Hematopoietic multipotent progenitor cell treated with erythropoietin and hydrocortisone succinate and interleukin-3 and kit ligand, for 8 days (in vitro differentiated cells): ENCODE measurements around the gene ITPK1.
"Not testable (repeated sequence)": the region's sequence is repeated elsewhere in the genome, so short reads cannot be mapped to it uniquely, and the experiment has no call there.

Experiments used
- DNase-seq: peaks from one replicate; pipeline ENCODE4 v3.0.0-alpha.2; 2015

The ITPK1 gene

DNA sequence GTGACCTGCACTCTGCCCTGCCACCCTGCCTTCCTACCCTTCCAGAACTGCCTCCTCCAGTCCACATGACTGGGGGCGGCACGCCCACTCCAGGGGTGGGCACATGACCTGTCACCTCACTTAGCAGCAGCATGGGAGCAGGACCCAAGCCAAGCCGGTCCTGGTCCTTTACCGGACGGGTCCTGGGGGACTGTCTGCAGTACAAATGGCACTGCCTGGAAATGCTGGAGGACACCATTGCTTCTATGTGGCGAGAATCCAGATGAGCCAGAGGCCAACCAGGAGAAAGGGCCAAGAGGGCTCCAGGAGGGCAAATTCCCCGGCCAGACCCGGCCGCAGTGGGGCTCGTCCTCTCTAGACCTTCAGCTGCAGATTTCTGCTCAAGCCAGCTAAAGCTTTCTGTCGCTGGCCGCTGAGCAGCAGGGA lies 33.1 kb downstream of the ITPK1 start:
- no peak for DNase-seq

DNA sequence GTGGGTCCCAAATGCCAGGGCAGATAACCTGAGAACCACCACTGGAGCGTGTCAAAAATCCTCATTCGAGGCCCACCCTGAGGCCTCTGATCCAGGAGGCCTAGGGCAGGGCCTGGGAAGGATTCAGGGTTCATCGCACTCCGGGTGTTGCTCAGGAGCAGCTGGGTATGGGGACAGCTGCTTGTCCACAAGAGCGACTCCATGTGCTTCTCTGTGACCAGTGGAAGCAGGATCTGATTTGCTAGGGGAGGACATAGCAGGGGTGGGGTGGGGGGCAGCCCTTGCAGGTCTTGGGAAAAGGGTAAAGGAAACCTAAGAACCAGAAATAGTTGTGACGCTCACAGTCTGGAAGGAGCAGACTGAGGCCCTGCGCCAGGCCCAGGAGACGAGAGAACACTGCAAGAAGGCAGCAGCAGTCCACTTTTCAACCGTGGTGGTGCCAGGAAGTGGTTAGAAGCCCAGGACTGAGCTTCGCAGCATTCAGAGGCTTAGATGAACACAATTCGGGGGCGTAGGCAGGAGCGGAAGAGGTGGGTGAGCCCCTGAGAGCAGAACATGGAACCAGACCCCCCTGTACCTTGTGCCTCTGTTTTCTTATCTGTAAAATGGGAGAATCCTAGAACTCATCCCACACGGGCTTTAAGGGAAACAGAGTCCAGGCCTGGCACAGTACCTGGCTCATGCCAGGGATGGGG lies 33.7 kb downstream of the ITPK1 start:
- DNase-seq, result no peak

DNA sequence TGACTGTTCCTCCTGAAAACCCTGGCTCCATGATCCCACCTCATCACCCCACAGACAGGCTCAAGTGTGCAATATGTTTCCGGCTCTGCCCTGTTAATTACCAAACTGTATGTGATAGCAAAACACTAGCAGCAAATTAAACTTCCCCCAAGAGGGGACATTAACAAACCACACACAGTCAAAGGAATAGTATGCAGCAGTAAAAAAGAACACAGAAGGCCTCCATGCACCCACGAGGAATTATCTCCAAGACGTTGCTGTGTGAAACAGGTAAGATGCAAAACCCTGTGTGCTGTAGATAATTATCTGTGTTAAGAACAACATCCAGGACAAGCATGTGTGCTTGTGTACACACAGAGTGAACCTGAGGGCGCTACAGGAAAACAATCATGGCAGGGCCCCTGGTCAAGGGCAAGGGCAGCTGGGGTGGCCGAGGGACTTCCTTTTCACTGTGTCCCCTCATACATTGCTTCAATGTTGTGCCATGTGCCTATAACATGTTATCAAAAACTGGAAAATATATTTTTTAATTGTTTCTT lies 35.8 kb downstream of the ITPK1 start:
- DNase-seq, result no peak

GRCh38 chr14:93079321-93079720 lies 36.4 kb downstream of the ITPK1 start:
- no peak for DNase-seq

GRCh38 chr14:93078870-93079269 lies 36.9 kb downstream of the ITPK1 start:
- DNase-seq, result no peak

- no peak for DNase-seq
These were observed 39.0 kb downstream of the ITPK1 start for GRCh38 chr14:93076755-93077154.

GRCh38 chr14:93075891-93076290 lies 39.8 kb downstream of the ITPK1 start:
- no peak for DNase-seq

DNA sequence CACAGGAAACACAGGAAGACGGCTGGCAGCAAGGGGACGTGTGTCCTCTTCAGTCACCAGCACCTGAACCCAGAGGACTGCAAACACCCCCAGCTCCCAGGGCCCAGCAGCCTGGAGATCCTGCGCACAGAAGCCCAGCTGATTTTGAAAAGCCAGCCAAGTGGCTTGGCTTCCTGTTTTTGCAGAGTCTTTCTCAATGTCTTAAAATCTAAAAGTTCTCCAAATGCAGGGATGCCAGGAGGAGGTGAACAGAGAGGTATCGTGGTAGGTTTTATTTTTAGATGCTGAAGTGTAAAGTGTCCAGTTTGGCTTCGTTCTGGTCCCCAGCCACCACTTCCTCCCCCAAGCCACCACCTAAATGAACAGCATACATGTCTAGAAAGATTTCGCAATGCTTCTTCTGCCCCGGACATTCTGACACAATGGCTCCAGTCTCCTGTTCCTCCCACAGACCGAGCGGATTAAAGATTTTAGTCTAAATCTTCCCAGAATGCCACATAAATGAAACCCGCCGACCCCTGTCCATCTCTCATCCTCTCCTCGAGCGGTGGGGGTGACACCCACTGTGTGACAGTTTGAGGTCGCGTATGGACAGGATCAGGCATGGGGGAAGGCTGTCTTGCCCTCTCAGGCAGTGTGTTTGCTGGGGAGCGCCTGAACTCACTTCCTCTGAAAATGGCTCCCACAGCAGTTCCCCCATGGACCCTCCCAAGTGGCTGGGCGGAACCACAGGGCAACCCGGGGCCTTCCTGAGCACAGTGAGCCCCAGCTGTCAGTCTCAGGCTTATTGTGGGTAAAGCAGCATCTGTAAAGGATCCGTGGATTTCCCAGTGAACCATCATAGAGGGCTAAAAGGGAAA lies 41.6 kb downstream of the ITPK1 start:
- DNase-seq, result no peak

- no peak for DNase-seq
These were observed 42.4 kb downstream of the ITPK1 start for GRCh38 chr14:93073358-93073707.

DNA sequence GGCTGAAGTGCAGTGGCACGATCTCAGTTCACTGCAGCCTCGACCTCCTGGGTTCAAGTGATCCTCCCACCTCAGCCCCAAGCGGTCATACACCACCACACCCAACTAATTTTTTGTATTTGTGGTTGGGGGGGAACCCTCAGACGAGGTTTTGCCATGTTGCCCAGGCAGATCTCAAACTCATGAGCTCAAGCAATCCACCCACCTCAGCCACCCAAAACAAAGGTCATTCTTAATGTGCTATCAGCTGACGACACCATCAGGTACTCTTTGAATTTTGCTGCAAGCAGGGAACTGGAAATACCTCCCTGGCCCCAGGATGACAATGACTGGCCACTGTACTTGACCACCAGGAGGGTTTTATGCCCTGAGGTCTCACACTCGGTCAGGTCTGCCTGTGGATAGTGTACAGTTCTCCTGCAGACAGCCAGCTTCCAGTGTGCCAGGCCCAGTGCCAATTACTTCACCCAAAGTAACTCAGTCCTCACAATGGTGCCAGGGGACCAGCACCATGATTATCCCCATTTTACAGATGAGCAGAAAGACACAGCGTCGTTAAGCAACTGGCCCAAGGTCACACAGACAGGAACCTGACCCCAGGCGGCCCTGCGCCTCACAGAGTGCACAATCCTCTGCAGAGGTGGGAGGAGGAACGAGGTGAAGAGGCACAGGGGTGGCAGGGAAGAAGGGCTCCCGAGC lies 42.9 kb downstream of the ITPK1 start:
- no peak for DNase-seq

DNA sequence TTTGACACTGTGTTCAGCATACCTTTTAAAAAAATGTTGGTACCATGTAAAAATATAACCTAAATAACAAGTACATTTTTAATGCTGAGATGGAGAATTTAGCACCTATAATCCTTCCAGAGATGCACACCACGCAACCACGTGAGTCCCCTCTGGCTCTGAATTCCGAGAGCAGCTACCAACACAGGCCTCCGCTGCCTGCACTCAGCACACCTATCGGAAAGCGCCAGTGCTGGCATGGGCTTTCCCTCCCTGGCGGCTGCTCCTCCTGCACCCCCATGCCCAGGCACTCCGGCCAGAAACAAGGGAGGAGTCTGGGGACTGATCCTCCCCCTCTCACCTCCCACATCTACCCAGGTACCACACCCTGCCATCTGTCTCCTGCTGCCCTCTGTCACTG lies 47.0 kb downstream of the ITPK1 start:
- DNase-seq, result no peak

- DNase-seq, result no peak
These were observed 48.6 kb downstream of the ITPK1 start for GRCh38 chr14:93067088-93067487.

DNA sequence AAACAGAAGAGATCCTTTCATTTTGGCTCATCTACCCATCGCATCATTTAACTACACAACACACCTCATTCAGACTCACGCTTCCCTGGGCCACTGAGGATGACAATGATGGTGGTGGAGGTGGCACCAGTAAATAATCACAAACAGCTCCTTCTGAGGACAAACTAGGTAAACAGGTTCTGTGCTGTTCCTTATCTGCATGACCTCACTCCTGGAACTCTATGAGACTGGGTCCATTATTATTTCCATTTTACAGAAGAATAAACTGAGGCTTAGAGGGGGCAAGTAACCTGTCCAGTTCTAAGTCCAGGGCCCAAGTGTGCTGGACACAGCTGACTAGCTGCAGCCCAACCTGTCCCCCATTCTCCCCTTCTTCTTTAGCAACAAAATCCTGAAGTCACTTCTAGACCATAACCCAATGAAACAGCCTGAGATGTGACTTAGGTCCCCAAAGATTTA lies 50.4 kb downstream of the ITPK1 start:
- no peak for DNase-seq

DNA sequence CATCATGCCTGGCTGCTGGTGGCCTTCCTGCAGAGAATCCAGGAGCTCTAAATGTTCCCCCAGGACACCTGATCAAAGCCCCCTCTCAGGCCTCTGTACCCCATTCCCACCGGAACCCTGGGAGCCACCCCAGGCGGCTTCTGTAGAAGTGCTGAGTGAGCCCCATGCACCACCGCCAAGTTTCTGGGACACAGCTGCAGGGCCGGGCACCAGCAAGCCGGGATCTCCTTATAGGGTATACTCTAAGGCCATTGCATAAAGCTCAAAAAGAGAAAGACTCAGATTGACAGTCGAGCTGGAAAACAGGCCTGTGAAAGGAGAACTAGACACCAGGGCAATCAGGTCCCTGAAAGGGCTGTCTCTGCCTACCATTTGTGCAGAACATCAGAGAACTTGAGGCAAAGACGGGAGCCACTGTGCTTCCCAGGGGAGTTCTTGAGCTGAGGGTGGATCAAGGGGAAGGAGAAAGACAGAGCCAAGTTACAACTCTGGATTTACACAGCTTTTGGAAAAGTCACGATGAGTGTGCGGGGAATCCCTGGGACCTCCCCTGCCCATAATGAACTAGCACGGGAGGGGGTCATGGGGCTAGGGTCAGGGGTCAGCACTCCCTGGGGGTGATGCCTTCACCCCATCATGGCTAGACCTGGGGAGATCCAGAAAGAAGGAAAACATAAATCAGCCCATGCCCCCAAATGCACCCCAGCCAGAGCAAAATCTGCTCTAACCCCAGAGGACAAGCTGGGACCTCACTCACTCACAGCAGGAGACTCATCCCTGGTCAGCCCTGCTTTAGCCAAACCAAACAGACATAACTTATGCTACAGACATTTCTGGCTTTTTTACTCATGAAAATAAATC lies 51.1 kb downstream of the ITPK1 start:
- DNase-seq, result no peak

- no peak for DNase-seq
These were observed 52.3 kb downstream of the ITPK1 start for GRCh38 chr14:93063393-93063792.

DNA sequence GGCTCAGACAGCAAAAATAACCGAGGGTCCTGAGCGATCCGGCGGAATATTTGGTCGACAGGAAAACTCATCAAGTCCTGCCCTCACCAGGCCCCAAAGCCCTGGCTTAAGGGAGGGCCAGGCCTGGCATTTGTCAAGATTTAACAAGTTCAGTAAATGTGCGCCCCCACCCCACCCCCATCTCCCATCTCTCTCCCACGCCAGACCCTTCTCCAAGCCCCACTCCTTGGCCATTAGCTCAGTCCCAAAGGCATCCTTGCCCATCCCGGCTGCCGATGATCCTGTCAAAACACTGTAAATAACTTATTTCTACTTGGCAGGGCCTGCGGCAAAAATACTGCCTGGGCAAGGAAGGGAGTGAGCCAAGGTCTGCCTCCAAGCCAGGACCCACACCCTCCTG lies 52.8 kb downstream of the ITPK1 start:
- DNase-seq, result no peak

DNA sequence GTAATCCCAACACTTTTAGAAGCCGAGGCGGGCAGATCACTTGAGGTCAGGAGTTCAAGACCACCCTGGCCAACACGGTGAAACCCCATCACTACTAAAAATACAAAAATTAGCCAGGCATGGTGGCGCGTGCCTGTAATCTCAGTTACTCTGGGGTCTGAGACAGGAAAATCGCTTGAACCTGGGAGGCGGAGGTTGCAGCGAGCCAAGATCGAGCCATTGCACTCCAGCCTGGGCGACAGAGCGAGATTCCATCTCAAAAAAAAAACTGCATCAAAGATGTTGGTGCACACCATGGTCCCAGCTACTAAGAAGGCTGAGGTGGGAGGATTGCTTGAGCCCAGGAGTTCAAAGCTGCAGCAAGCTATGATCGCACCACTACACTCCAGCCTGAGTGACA lies 53.7 kb downstream of the ITPK1 start:
- not testable (repeated sequence) for DNase-seq

- no peak for DNase-seq
These were observed 54.2 kb downstream of the ITPK1 start for GRCh38 chr14:93061380-93062012.

DNA sequence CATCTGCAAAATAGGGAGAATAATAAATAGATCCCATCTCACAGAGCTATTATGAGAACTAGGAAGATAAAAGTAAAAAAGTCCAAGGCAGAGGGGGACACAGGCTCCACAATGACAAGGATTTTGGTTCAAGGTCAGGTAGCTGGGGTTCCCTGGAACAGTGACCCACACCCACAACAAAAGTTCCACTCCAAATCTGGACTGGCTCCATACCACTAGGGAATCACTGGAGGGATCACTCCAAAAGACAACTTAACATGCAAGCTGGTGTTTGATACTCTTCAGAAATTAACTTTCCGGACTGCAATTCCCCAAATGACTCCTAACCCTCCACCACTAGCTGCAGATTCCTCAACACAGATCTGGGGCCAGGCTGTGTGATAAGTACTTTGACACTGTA lies 54.9 kb downstream of the ITPK1 start:
- DNase-seq, result no peak

GRCh38 chr14:93059917-93060545 lies 55.7 kb downstream of the ITPK1 start:
- no peak for DNase-seq

GRCh38 chr14:93059260-93059659 lies 56.5 kb downstream of the ITPK1 start:
- no peak for DNase-seq
